HEK293 (cell line): ENCODE data around the gene ACADM.
A peak's percentile ranks its signal among the peaks of the same experiment; 100 is the strongest.
"Not testable (repeated sequence)": the region's sequence is repeated elsewhere in the genome, so short reads cannot be mapped to it uniquely, and the experiment has no call there.

Experiments used
- CTCF ChIA-PET: fragments of 350-600 bp; formaldehyde crosslinking; extraction: SDS; loops from one replicate; lab custom pipeline; 2021; ENCODE audit warnings: antibody characterized with exemption; lab: Yijun Ruan, JAX
- POLR2A ChIA-PET: fragments of 300-600 bp; formaldehyde crosslinking; extraction: SDS; loops from one replicate; lab custom pipeline; 2020; ENCODE audit warnings: antibody characterized with exemption, inconsistent platforms; lab: Yijun Ruan, JAX
- H3K27ac ChIP-seq: fragments of 200-500 bp; sonication (Bioruptor generic); 2 replicates; pipeline ENCODE4 v1.5.1; 2014; ENCODE audit warnings: low read depth, low read length, control low read depth, inconsistent platforms; ENCODE audit errors: extremely low read depth
- H3K36me3 ChIP-seq, 2 experiments: fragments of 200-500 bp in 1 of 2; sonication (Bioruptor generic) in 1 of 2; 1 replicate in 1 of 2; 2 replicates in 1 of 2; pipeline ENCODE4 v1.5.1; 2014 to 2017; ENCODE audit warnings: inconsistent platforms in 2 of 2, low read length in 2 of 2; ENCODE audit not compliant: control insufficient read depth in 2 of 2, insufficient read depth in 1 of 2
- H3K4me1 ChIP-seq: fragments of 200-500 bp; sonication (Bioruptor generic); 2 replicates; pipeline ENCODE4 v1.5.1; 2014; ENCODE audit warnings: mild to moderate bottlenecking, low read length, inconsistent platforms; ENCODE audit not compliant: control insufficient read depth, insufficient read depth
- H3K4me3 ChIP-seq: 2 replicates; pipeline ENCODE4 v1.5.1; 2011; ENCODE audit warnings: low read depth, mild to moderate bottlenecking, control low read depth, low read length, moderate library complexity
- H3K9me3 ChIP-seq: fragments of 200-500 bp; sonication (Bioruptor generic); 2 replicates; pipeline ENCODE4 v1.5.1; 2014; ENCODE audit warnings: low read depth, low read length, inconsistent platforms; ENCODE audit not compliant: control insufficient read depth, insufficient read depth
- BCL11A ChIP-seq: fragments of 450-650 bp; formaldehyde crosslinking; IDR thresholded peaks from 2 replicates; pipeline ENCODE4 v1.5.1; 2016; ENCODE audit warnings: low read depth, missing biosample characterization, missing genetic modification characterization
- CTCF ChIP-seq: fragments of 450-650 bp; formaldehyde crosslinking; IDR thresholded peaks from 2 replicates; pipeline ENCODE4 v1.5.1; 2016; ENCODE audit warnings: missing biosample characterization, missing genetic modification characterization
- ELK4 ChIP-seq: IDR thresholded peaks from 2 replicates; pipeline ENCODE4 v1.6.1; 2011; ENCODE audit warnings: mild to moderate bottlenecking, low read depth, low read length, borderline replicate concordance
- GFI1B ChIP-seq: fragments of 450-650 bp; formaldehyde crosslinking; IDR thresholded peaks from 2 replicates; pipeline ENCODE4 v1.5.1; 2016; ENCODE audit warnings: missing biosample characterization, missing genetic modification characterization
- PRDM1 ChIP-seq: fragments of 450-650 bp; formaldehyde crosslinking; IDR thresholded peaks from 2 replicates; pipeline ENCODE4; 2016; ENCODE audit warnings: missing biosample characterization, missing genetic modification characterization
- PRDM10 ChIP-seq: fragments of 450-650 bp; formaldehyde crosslinking; IDR thresholded peaks from 2 replicates; pipeline ENCODE4 v1.5.1; 2016; ENCODE audit warnings: missing biosample characterization, missing genetic modification characterization
- ZBTB10 ChIP-seq: fragments of 450-650 bp; formaldehyde crosslinking; IDR thresholded peaks from 2 replicates; pipeline ENCODE4 v1.5.1; 2016; ENCODE audit warnings: missing biosample characterization, missing genetic modification characterization
- ZBTB21 ChIP-seq: fragments of 450-650 bp; formaldehyde crosslinking; IDR thresholded peaks from 2 replicates; pipeline ENCODE4 v1.5.1; 2017; ENCODE audit warnings: missing biosample characterization, missing genetic modification characterization
- ZBTB6 ChIP-seq: fragments of 450-650 bp; formaldehyde crosslinking; IDR thresholded peaks from 2 replicates; pipeline ENCODE4 v1.5.1; 2017; ENCODE audit warnings: missing biosample characterization, missing genetic modification characterization
- ZNF112 ChIP-seq: fragments of 450-650 bp; formaldehyde crosslinking; IDR thresholded peaks from 2 replicates; pipeline ENCODE4 v1.5.0; 2017; ENCODE audit warnings: missing biosample characterization, missing genetic modification characterization
- ZNF140 ChIP-seq: fragments of 450-650 bp; formaldehyde crosslinking; IDR thresholded peaks from 2 replicates; pipeline ENCODE4 v1.5.1; 2016; ENCODE audit warnings: missing biosample characterization, missing genetic modification characterization
- ZNF174 ChIP-seq: fragments of 450-650 bp; formaldehyde crosslinking; IDR thresholded peaks from 2 replicates; pipeline ENCODE4 v1.5.0; 2017; ENCODE audit warnings: missing biosample characterization, mild to moderate bottlenecking, missing genetic modification characterization
- ZNF335 ChIP-seq: fragments of 450-650 bp; formaldehyde crosslinking; conservative IDR thresholded peaks from 2 replicates; pipeline ENCODE4 v1.5.1; 2016; ENCODE audit warnings: missing biosample characterization, missing genetic modification characterization
- ZNF391 ChIP-seq: fragments of 450-650 bp; formaldehyde crosslinking; IDR thresholded peaks from 2 replicates; pipeline ENCODE4 v1.5.1; 2016; ENCODE audit warnings: low read depth, missing biosample characterization, missing genetic modification characterization, borderline replicate concordance
- ZNF416 ChIP-seq: fragments of 450-650 bp; formaldehyde crosslinking; IDR thresholded peaks from 2 replicates; pipeline ENCODE4 v1.5.1; 2016; ENCODE audit warnings: missing biosample characterization, missing genetic modification characterization
- ZNF488 ChIP-seq: fragments of 450-650 bp; formaldehyde crosslinking; IDR thresholded peaks from 2 replicates; pipeline ENCODE4 v1.5.1; 2016; ENCODE audit warnings: missing biosample characterization, missing genetic modification characterization
- ZNF549 ChIP-seq: fragments of 450-650 bp; IDR thresholded peaks from 2 replicates; pipeline ENCODE4 v1.5.1; 2018; ENCODE audit warnings: missing biosample characterization, missing genetic modification characterization, mild to moderate bottlenecking, inconsistent platforms, moderate library complexity
- ZNF707 ChIP-seq: fragments of 450-650 bp; formaldehyde crosslinking; IDR thresholded peaks from 2 replicates; pipeline ENCODE4 v1.5.1; 2016; ENCODE audit warnings: missing biosample characterization, missing genetic modification characterization
- ZSCAN18 ChIP-seq: fragments of 450-650 bp; formaldehyde crosslinking; IDR thresholded peaks from 2 replicates; pipeline ENCODE4 v1.5.1; 2016; ENCODE audit warnings: missing biosample characterization, missing genetic modification characterization

Gene ACADM

GRCh38 chr1:75677443-75677842 lies 47.1 kb upstream of the ACADM start:
- CTCF ChIA-PET, result no interaction called here
- no peaks in the 10 kb centered on the region for H3K4me1 ChIP-seq
- TF ChIP-seq ZNF391 (no peak), PRDM1 (tag by site-specific recombination) (peak; percentile 44; the same call in 1 of the 2 replicates)
- H3K4me3 ChIP-seq, result no peak overlapping the region
- no peaks in the 10 kb centered on the region for H3K36me3 ChIP-seq
- H3K9me3 ChIP-seq, result no peaks in the 10 kb centered on the region
- POLR2A ChIA-PET, result no interaction called here
- no peak overlapping the region for H3K27ac ChIP-seq

GRCh38 chr1:75677964-75678363 lies 46.5 kb upstream of the ACADM start:
- H3K9me3 ChIP-seq, H3K36me3 ChIP-seq, CTCF ChIA-PET, H3K4me1 ChIP-seq, POLR2A ChIA-PET, H3K27ac ChIP-seq, H3K4me3 ChIP-seq: not testable (repeated sequence)

GRCh38 chr1:75690547-75690946 lies 34.0 kb upstream of the ACADM start:
- H3K36me3 ChIP-seq, result no peaks in the 10 kb centered on the region
- H3K9me3 ChIP-seq, result no peaks in the 10 kb centered on the region
- ChIA-PET POLR2A (no interaction called here), CTCF (no interaction called here)
- H3K27ac ChIP-seq, result no peak overlapping the region
- no peaks in the 10 kb centered on the region for H3K4me1 ChIP-seq
- H3K4me3 ChIP-seq, result no peak overlapping the region
- TF ChIP-seq ZNF174 (no peak), ZBTB6 (no peak), BCL11A (tag by site-specific recombination) (no peak), GFI1B (tag by site-specific recombination) (no peak), ZBTB21 (tag by site-specific recombination) (no peak), ZSCAN18 (tag by site-specific recombination) (no peak), ZNF391 (no peak), ZNF707 (tag by site-specific recombination) (no peak), ELK4 (no peak), ZNF549 (tag by site-specific recombination) (no peak), ZNF416 (tag by site-specific recombination) (no peak), ZNF488 (tag by site-specific recombination) (no peak), ZNF140 (no peak), CTCF (no peak), ZNF112 (tag by site-specific recombination) (no peak), ZBTB10 (tag by site-specific recombination) (no peak), ZNF335 (tag by site-specific recombination) (no peak), PRDM10 (tag by site-specific recombination) (no peak)
